Stimulated activated CD4-positive, alpha-beta T cell treated with anti-CD3 and anti-CD28 coated beads, TNF-alpha, amount 100 ng/mL, for 48 hours (primary cell): ENCODE measurements around the gene CALHM3.
A peak's percentile ranks its signal among the peaks of the same experiment; 100 is the strongest.
"Not testable (repeated sequence)": the region's sequence is repeated elsewhere in the genome, so short reads cannot be mapped to it uniquely, and the experiment has no call there.

ENCODE experiments used
- DNase-seq, 3 donors: peaks; one replicate each; pipeline ENCODE4 v3.0.0-alpha.2; 2020; ENCODE audit warnings: low read depth in 3 of 3

Gene CALHM3

GRCh38 chr10:103479135-103479534, at the start of gene CALHM3:
Gene CALHM3 (minus strand): TSS chr10:103479240. CDS start chr10:103479032, 208 bp downstream.
- no peak for DNase-seq

- no peak for DNase-seq
Observed at GRCh38 chr10:103528549-103528948, 49.5 kb upstream of the CALHM3 start.

GRCh38 chr10:103527476-103527875, 48.4 kb upstream of the CALHM3 start:
- not testable (repeated sequence) for DNase-seq

GRCh38 chr10:103525901-103526300, 46.9 kb upstream of the CALHM3 start:
- no peak for DNase-seq

GRCh38 chr10:103523683-103524082, 44.6 kb upstream of the CALHM3 start:
- DNase-seq, result no peak

- DNase-seq, result not testable (repeated sequence)
Observed at GRCh38 chr10:103522006-103522405, 43.0 kb upstream of the CALHM3 start.

- no peak for DNase-seq
Observed at GRCh38 chr10:103519798-103520197, 40.8 kb upstream of the CALHM3 start.

- DNase-seq, result no peak
Observed at GRCh38 chr10:103517234-103518085, 38.4 kb upstream of the CALHM3 start.

- no peak for DNase-seq
Observed at GRCh38 chr10:103514244-103514643, 35.2 kb upstream of the CALHM3 start.

GRCh38 chr10:103513380-103514060, 34.5 kb upstream of the CALHM3 start:
- DNase-seq, result no peak

- no peak for DNase-seq
Observed at GRCh38 chr10:103512591-103513379, 33.7 kb upstream of the CALHM3 start.

GRCh38 chr10:103512166-103512565, 33.1 kb upstream of the CALHM3 start:
- no peak for DNase-seq

GRCh38 chr10:103510791-103511752, 32.0 kb upstream of the CALHM3 start:
- no peak for DNase-seq

- DNase-seq, result no peak
Observed at GRCh38 chr10:103510046-103510685, 31.1 kb upstream of the CALHM3 start.

- DNase-seq, result no peak
Observed at GRCh38 chr10:103507235-103508191, 28.5 kb upstream of the CALHM3 start.

- DNase-seq, result no peak
Observed at GRCh38 chr10:103506061-103506460, 27.0 kb upstream of the CALHM3 start.

- DNase-seq, result peak in 1 of 3 donors; percentile 29
Observed at GRCh38 chr10:103504181-103504783, 25.2 kb upstream of the CALHM3 start.

GRCh38 chr10:103503777-103504176, 24.7 kb upstream of the CALHM3 start:
- DNase-seq, result not testable (repeated sequence)
